Adrenal gland (tissue), 12 donors: ENCODE measurements around the gene LRRC14B. TPM values are rescaled to one million over a fixed set of nuclear protein-coding genes. Genes with fewer than 3 reads are reported as not detected.

ENCODE experiments used
- DNase-seq, 7 donors: peaks; one replicate each; pipeline ENCODE4 v3.0.0-alpha.2; 2019 to 2020
- H3K27ac ChIP-seq, 5 donors: fragments of 200-600 bp; sonication (generic) in 4 of 5; 1 replicate in 3 of 5; 2 replicates in 2 of 5; pipeline versions ENCODE4 v1.5.1 to v1.8.0; 2016 to 2020; ENCODE audit warnings: mild to moderate bottlenecking in 1 of 5
- H3K27me3 ChIP-seq: fragments of 200-600 bp; 2 replicates; pipeline ENCODE4 v1.8.0; 2021
- H3K36me3 ChIP-seq, 2 donors: fragments of 200-600 bp; replicated peaks in 1 of 2; 1 replicate in 1 of 2; 2 replicates in 1 of 2; pipeline versions ENCODE4 v1.5.1 to v1.8.0; 2018 to 2022
- H3K4me1 ChIP-seq, 2 donors: fragments of 200-600 bp; replicated peaks in 1 of 2; 1 replicate in 1 of 2; 2 replicates in 1 of 2; pipeline versions ENCODE4 v1.5.1 to v1.8.0; 2018 to 2021
- H3K4me3 ChIP-seq, 4 donors: fragments of 200-600 bp; sonication (generic) in 3 of 4; one replicate each; pipeline ENCODE4 v1.5.1; 2016 to 2018
- H3K9me3 ChIP-seq, 3 donors: fragments of 200-600 bp; sonication (generic) in 1 of 3; replicated peaks in 1 of 3; 1 replicate in 2 of 3; 2 replicates in 1 of 3; pipeline versions ENCODE4 v1.5.1 to v1.8.0; 2016 to 2021
- POLR2A ChIP-seq, 2 donors: fragments of 450-650 bp; IDR thresholded peaks; one replicate each; pipeline ENCODE4 v1.6.1; 2017; ENCODE audit warnings: antibody characterized with exemption in 2 of 2, mild to moderate bottlenecking in 2 of 2, moderate library complexity in 1 of 2
- WGBS, 4 donors: extraction: QIAGEN DNeasy Blood & Tissue Kit in 2 of 4; methylation state at CpG; one replicate each; pipeline versions ENCODE4 v1.1.5 to v1.1.7; 2013 to 2017; 5-methylcytosine and 5-hydroxymethylcytosine counted together
- intact Hi-C, 2 donors: fragments of 100-400 bp; cut with DNase I; formaldehyde crosslinking; loops; one replicate each; pipeline versions ENCODE4 v1.14.1 to v1.15.0; 2022 to 2023
- polyA plus RNA-seq, 3 donors: library from polyadenylated mRNA; stranded (reverse); fragments of 200-250 nt in 2 of 3; fragments of 350-450 nt in 1 of 3; fragmentation: Illumina TruSeq in 1 of 3; extraction: RNeasy Lipid Tissue Mini Kit (QIAGEN cat#74804) in 1 of 3; gene quantifications; one replicate each; pipeline ENCODE4 v1.2.3, GENCODE V29; 2013 to 2014
- total RNA-seq, 9 donors: library from RNA; depleted of rRNA in 4 of 9; stranded (reverse); fragments of >200 nt in 4 of 9; fragments of 120-200 nt in 1 of 9; fragmentation: NEBNext Ultra II Directional in 1 of 9; extraction: Animal tissue kit (Norgen Biotek cat#: 25700) in 1 of 9; gene quantifications; one replicate each; pipeline versions ENCODE4 v1.1.0 to v1.2.4, GENCODE V29; 2013 to 2023
- TF ChIP-seq, protein P1 (sequence below), 6 experiments: fragments of 450-650 bp in 4 of 6; fragments of 200-600 bp in 2 of 6; sonication (generic) in 1 of 6; IDR thresholded peaks; 1 replicate in 5 of 6; 2 replicates in 1 of 6; pipeline versions ENCODE4 v1.5.1 to v1.8.0; 2016 to 2021; ENCODE audit warnings: antibody characterized with exemption in 6 of 6, mild to moderate bottlenecking in 2 of 6, moderate library complexity in 1 of 6
- donor health status: healthy with polysubstance abuse.
- donor health status: Bipolar disorder and iron deficiency.
- donor health status: DM: yes; HTN: yes; CAD: no.
- donor health status: DM: no; HTN: no; CAD: no.
- donor health status: DM: no; HTN: no; CAD: no.
- donor health status: DM: yes; HTN: yes; CAD: no.

The LRRC14B gene
- total and polyA plus RNA-seq, 12 donors, result 0.11 TPM; not detected in 11

GRCh38 chr5:182126-182525 lies 9.2 kb upstream of the LRRC14B start:
- Histone ChIP-seq H3K4me1 (no peaks in the 10 kb centered on the region), H3K27ac (no peak overlapping the region), H3K9me3 (no peaks in the 10 kb centered on the region), H3K27me3 (no peaks in the 10 kb centered on the region), H3K36me3 (no peaks in the 10 kb centered on the region), H3K4me3 (no peak overlapping the region)
- 91 to 95% (median 92%) methylated on average over 7 to 12 of the region's 12 CpGs for WGBS, 4 donors
- TF ChIP-seq, protein P1, sequence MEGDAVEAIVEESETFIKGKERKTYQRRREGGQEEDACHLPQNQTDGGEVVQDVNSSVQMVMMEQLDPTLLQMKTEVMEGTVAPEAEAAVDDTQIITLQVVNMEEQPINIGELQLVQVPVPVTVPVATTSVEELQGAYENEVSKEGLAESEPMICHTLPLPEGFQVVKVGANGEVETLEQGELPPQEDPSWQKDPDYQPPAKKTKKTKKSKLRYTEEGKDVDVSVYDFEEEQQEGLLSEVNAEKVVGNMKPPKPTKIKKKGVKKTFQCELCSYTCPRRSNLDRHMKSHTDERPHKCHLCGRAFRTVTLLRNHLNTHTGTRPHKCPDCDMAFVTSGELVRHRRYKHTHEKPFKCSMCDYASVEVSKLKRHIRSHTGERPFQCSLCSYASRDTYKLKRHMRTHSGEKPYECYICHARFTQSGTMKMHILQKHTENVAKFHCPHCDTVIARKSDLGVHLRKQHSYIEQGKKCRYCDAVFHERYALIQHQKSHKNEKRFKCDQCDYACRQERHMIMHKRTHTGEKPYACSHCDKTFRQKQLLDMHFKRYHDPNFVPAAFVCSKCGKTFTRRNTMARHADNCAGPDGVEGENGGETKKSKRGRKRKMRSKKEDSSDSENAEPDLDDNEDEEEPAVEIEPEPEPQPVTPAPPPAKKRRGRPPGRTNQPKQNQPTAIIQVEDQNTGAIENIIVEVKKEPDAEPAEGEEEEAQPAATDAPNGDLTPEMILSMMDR (IDR thresholded peaks at IDR 0.05), result no peak
- no peak for TF ChIP-seq POLR2A (IDR thresholded peaks at IDR 0.05)
- intact Hi-C loops, result no loop called here
- DNase-seq, result no peak

DNA sequence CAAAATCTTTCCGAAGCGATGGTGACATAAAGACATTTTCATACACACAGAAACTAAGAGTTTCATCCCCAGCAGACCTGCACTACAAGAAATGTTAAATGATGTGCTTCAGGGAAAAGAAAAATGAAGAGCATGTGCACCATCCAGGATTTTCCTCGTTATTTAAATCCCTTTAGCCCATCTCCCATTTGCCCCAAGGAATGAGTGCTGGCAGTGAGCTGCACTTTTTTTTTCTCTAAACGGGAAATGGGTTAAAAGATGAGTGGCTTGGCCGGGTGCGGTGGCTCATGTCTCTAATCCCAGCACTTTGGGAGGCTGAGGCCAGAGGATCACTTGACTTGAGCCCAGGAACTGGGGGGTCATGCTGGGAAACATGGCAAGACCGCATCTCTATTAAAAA lies 6.8 kb upstream of the LRRC14B start:
- no peak for DNase-seq
- intact Hi-C loops, result no loop called here
- Histone ChIP-seq H3K4me1 (peaks cover 0 to 6% of the 10 kb centered on the region in 2 donors), H3K4me3 (no peak overlapping the region), H3K27ac (no peak overlapping the region), H3K27me3 (no peaks in the 10 kb centered on the region), H3K9me3 (no peaks in the 10 kb centered on the region), H3K36me3 (no peaks in the 10 kb centered on the region)
- WGBS, 4 donors, result 85 to 87% (median 86%) methylated on average over 7 of the region's 7 CpGs
- TF ChIP-seq POLR2A (IDR thresholded peaks at IDR 0.05), result no peak
- TF ChIP-seq, protein P1 (IDR thresholded peaks at IDR 0.05), result no peak

GRCh38 chr5:185095-186070 lies 5.9 kb upstream of the LRRC14B start:
- no peaks in the 10 kb centered on the region for H3K9me3 ChIP-seq
- WGBS, 4 donors, result 78 to 84% (median 83%) methylated on average over 11 to 21 of the region's 21 CpGs
- H3K36me3 ChIP-seq, result no peaks in the 10 kb centered on the region
- no peak for DNase-seq
- H3K4me3 ChIP-seq, result no peak overlapping the region
- H3K27me3 ChIP-seq, result no peaks in the 10 kb centered on the region
- no peak overlapping the region for H3K27ac ChIP-seq
- TF ChIP-seq, protein P1 (IDR thresholded peaks at IDR 0.05), result no peak
- no peak for TF ChIP-seq POLR2A (IDR thresholded peaks at IDR 0.05)
- H3K4me1 ChIP-seq, result peaks cover 0 to 6% of the 10 kb centered on the region in 2 donors
- intact Hi-C loops, result no loop called here

DNA sequence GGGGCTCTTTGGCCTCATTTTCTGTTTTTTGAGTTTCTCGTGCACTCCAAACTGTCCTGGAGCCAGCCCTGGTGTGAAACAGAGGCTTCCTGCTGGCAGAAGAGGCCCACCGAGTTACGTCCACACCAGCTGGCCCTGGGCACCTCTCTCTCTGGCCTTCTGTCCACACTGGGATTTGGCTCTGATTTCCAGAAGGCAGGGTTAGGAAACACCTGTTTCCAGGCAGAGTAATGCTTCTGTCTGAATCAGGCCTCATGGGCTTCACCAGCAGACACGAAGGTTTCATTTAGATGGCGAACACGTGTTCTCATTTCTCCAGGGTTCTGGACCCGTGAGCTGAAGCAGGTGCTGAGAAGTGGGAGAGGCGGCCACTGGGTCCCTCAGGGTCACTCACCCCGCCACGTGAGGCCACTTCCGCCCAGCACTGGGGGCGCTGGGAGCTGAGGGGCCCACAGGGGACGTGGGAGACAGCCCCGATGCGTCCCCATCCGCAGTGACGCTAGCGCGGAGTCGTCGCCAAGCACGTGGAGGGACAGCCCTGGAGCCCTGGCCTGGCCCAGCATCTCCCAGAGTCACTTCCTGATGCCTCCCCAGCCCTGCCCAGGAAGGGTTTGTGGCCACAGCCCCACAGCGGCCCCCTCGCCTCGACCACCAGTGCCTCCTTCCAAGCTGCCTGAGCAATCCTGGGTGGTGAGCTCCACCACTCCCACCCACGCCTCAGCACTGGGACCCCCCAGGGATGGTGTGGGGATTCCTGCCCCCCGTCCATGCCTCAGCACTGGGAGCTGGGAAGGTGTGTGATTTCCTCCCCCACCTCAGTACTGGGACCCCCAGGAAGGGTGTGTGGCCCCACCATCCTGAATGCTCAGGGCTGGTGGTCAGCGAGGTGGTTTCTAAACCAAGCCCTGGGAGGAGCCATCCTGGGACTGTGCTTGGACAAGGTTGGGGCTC lies 4.9 kb upstream of the LRRC14B start:
- TF ChIP-seq, protein P1 (IDR thresholded peaks at IDR 0.05), result no peak
- TF ChIP-seq POLR2A (IDR thresholded peaks at IDR 0.05), result no peak
- DNase-seq, result no peak
- intact Hi-C loops, result no loop called here
- no peaks in the 10 kb centered on the region for H3K9me3 ChIP-seq
- no peaks in the 10 kb centered on the region for H3K27me3 ChIP-seq
- H3K4me3 ChIP-seq, result no peak overlapping the region
- H3K4me1 ChIP-seq, result peaks cover 0 to 6% of the 10 kb centered on the region in 2 donors
- no peaks in the 10 kb centered on the region for H3K36me3 ChIP-seq
- 79 to 88% (median 81%) methylated on average over 8 to 28 of the region's 28 CpGs for WGBS, 4 donors
- H3K27ac ChIP-seq, result no peak overlapping the region
